Measurements from ENCODE around the gene RIBC2. TPM values are rescaled to one million over a fixed set of nuclear protein-coding genes. Genes with fewer than 3 reads are reported as not detected.
"Not testable (repeated sequence)": the region's sequence is repeated elsewhere in the genome, so short reads cannot be mapped to it uniquely, and the experiment has no call there.

The RIBC2 gene
- total RNA-seq, 1 donor from 2014 or later, result 13.5 TPM

- intact Hi-C loops (cut with micrococcal nuclease), result loop anchor here (10.0 kb wide), 1 partner anchor 107 kb away; no protein-coding TSS in a partner anchor
- H3K9me3 Mint-ChIP-seq; H3K27me3 Mint-ChIP-seq; H3K4me1 Mint-ChIP-seq; H3K4me3 Mint-ChIP-seq; DNase-seq; H3K36me3 Mint-ChIP-seq (ENCODE audit: low read depth); H3K27ac Mint-ChIP-seq: not testable (repeated sequence)
Observed at GRCh38 chr22:45447596-45447995, 34.1 kb downstream of the RIBC2 start.

- Mint-ChIP-seq H3K9me3 (no peaks in the 10 kb centered on the region), H3K4me3 (no peak overlapping the region), H3K4me1 (no peaks in the 10 kb centered on the region), H3K36me3 (ENCODE audit: low read depth) (no peaks in the 10 kb centered on the region), H3K27ac (no peak overlapping the region), H3K27me3 (peaks cover 2% of the 10 kb centered on the region)
- no peak for DNase-seq
- intact Hi-C loops (cut with micrococcal nuclease), result loop anchor here (10.0 kb wide), 1 partner anchor 106 kb away; no protein-coding TSS in a partner anchor
Observed at GRCh38 chr22:45448431-45448830, 34.9 kb downstream of the RIBC2 start.

GRCh38 chr22:45449442-45449841, 35.9 kb downstream of the RIBC2 start:
- not testable (repeated sequence) for H3K36me3 Mint-ChIP-seq (ENCODE audit: low read depth); DNase-seq; H3K4me3 Mint-ChIP-seq; H3K4me1 Mint-ChIP-seq; H3K9me3 Mint-ChIP-seq; H3K27me3 Mint-ChIP-seq; H3K27ac Mint-ChIP-seq
- intact Hi-C loops (cut with micrococcal nuclease), result loop anchor here (10.0 kb wide), 1 partner anchor 105 kb away; no protein-coding TSS in a partner anchor

GRCh38 chr22:45450101-45450785, 36.8 kb downstream of the RIBC2 start:
- DNase-seq, result no peak
- no peaks in the 10 kb centered on the region for H3K36me3 Mint-ChIP-seq (ENCODE audit: low read depth)
- H3K27ac Mint-ChIP-seq, result no peak overlapping the region
- H3K9me3 Mint-ChIP-seq, result no peaks in the 10 kb centered on the region
- H3K4me1 Mint-ChIP-seq, result no peaks in the 10 kb centered on the region
- intact Hi-C loops (cut with micrococcal nuclease), result no loop called here
- H3K27me3 Mint-ChIP-seq, result peaks cover 2% of the 10 kb centered on the region
- H3K4me3 Mint-ChIP-seq, result no peak overlapping the region

GRCh38 chr22:45450921-45451651, 37.6 kb downstream of the RIBC2 start:
- intact Hi-C loops (cut with micrococcal nuclease), result no loop called here
- peaks cover 2% of the 10 kb centered on the region for H3K27me3 Mint-ChIP-seq
- H3K9me3 Mint-ChIP-seq, result no peaks in the 10 kb centered on the region
- no peaks in the 10 kb centered on the region for H3K36me3 Mint-ChIP-seq (ENCODE audit: low read depth)
- H3K27ac Mint-ChIP-seq, result no peak overlapping the region
- H3K4me3 Mint-ChIP-seq, result no peak overlapping the region
- H3K4me1 Mint-ChIP-seq, result no peaks in the 10 kb centered on the region
- no peak for DNase-seq

GRCh38 chr22:45451972-45452371, 38.5 kb downstream of the RIBC2 start:
- Mint-ChIP-seq H3K4me1 (no peaks in the 10 kb centered on the region), H3K27ac (no peak overlapping the region), H3K36me3 (ENCODE audit: low read depth) (no peaks in the 10 kb centered on the region), H3K27me3 (peaks cover 2% of the 10 kb centered on the region), H3K4me3 (no peak overlapping the region), H3K9me3 (no peaks in the 10 kb centered on the region)
- DNase-seq, result no peak
- intact Hi-C loops (cut with micrococcal nuclease), result no loop called here

- peaks cover 2% of the 10 kb centered on the region for H3K27me3 Mint-ChIP-seq
- no peak overlapping the region for H3K4me3 Mint-ChIP-seq
- no peaks in the 10 kb centered on the region for H3K4me1 Mint-ChIP-seq
- no peaks in the 10 kb centered on the region for H3K36me3 Mint-ChIP-seq (ENCODE audit: low read depth)
- DNase-seq, result no peak
- no peak overlapping the region for H3K27ac Mint-ChIP-seq
- intact Hi-C loops (cut with micrococcal nuclease), result no loop called here
- no peaks in the 10 kb centered on the region for H3K9me3 Mint-ChIP-seq
Observed at GRCh38 chr22:45452565-45453379, 39.3 kb downstream of the RIBC2 start.

GRCh38 chr22:45453764-45454163, 40.3 kb downstream of the RIBC2 start:
- peaks cover 2% of the 10 kb centered on the region for H3K27me3 Mint-ChIP-seq
- no peaks in the 10 kb centered on the region for H3K9me3 Mint-ChIP-seq
- H3K27ac Mint-ChIP-seq, result no peak overlapping the region
- H3K36me3 Mint-ChIP-seq (ENCODE audit: low read depth), result no peaks in the 10 kb centered on the region
- no peak overlapping the region for H3K4me3 Mint-ChIP-seq
- intact Hi-C loops (cut with micrococcal nuclease), result no loop called here
- DNase-seq, result no peak
- H3K4me1 Mint-ChIP-seq, result no peaks in the 10 kb centered on the region

GRCh38 chr22:45454275-45454674, 40.8 kb downstream of the RIBC2 start:
- no peaks in the 10 kb centered on the region for H3K4me1 Mint-ChIP-seq
- no peak overlapping the region for H3K27ac Mint-ChIP-seq
- intact Hi-C loops (cut with micrococcal nuclease), result no loop called here
- H3K9me3 Mint-ChIP-seq, result no peaks in the 10 kb centered on the region
- peaks cover 2% of the 10 kb centered on the region for H3K27me3 Mint-ChIP-seq
- H3K36me3 Mint-ChIP-seq (ENCODE audit: low read depth), result no peaks in the 10 kb centered on the region
- H3K4me3 Mint-ChIP-seq, result no peak overlapping the region
- DNase-seq, result no peak

- intact Hi-C loops (cut with micrococcal nuclease), result no loop called here
- H3K27ac Mint-ChIP-seq, result no peak overlapping the region
- peaks cover 2% of the 10 kb centered on the region for H3K27me3 Mint-ChIP-seq
- H3K4me3 Mint-ChIP-seq, result no peak overlapping the region
- no peaks in the 10 kb centered on the region for H3K36me3 Mint-ChIP-seq (ENCODE audit: low read depth)
- H3K9me3 Mint-ChIP-seq, result no peaks in the 10 kb centered on the region
- no peaks in the 10 kb centered on the region for H3K4me1 Mint-ChIP-seq
- DNase-seq, result no peak
Observed at GRCh38 chr22:45455212-45455611, 41.7 kb downstream of the RIBC2 start.

- Mint-ChIP-seq H3K36me3 (ENCODE audit: low read depth) (no peaks in the 10 kb centered on the region), H3K27ac (no peak overlapping the region), H3K4me3 (no peak overlapping the region), H3K27me3 (peaks cover 2% of the 10 kb centered on the region), H3K4me1 (no peaks in the 10 kb centered on the region), H3K9me3 (no peaks in the 10 kb centered on the region)
- intact Hi-C loops (cut with micrococcal nuclease), result no loop called here
- DNase-seq, result no peak
Observed at GRCh38 chr22:45455621-45456020, 42.1 kb downstream of the RIBC2 start.

GRCh38 chr22:45456811-45457210, 43.3 kb downstream of the RIBC2 start:
- Mint-ChIP-seq H3K4me1 (no peaks in the 10 kb centered on the region), H3K9me3 (no peaks in the 10 kb centered on the region), H3K27ac (no peak overlapping the region), H3K4me3 (no peak overlapping the region), H3K27me3 (peaks cover 2% of the 10 kb centered on the region), H3K36me3 (ENCODE audit: low read depth) (no peaks in the 10 kb centered on the region)
- intact Hi-C loops (cut with micrococcal nuclease), result no loop called here
- no peak for DNase-seq

- Mint-ChIP-seq H3K36me3 (ENCODE audit: low read depth) (no peaks in the 10 kb centered on the region), H3K4me3 (no peak overlapping the region), H3K4me1 (no peaks in the 10 kb centered on the region), H3K9me3 (no peaks in the 10 kb centered on the region), H3K27me3 (no peaks in the 10 kb centered on the region), H3K27ac (no peak overlapping the region)
- intact Hi-C loops (cut with micrococcal nuclease), result no loop called here
- DNase-seq, result no peak
Observed at GRCh38 chr22:45458532-45458931, 45.0 kb downstream of the RIBC2 start.

GRCh38 chr22:45459235-45459634, 45.7 kb downstream of the RIBC2 start:
- H3K4me1 Mint-ChIP-seq, result no peaks in the 10 kb centered on the region
- peaks cover 1% of the 10 kb centered on the region for H3K9me3 Mint-ChIP-seq
- peaks cover under 1% of the 10 kb centered on the region for H3K27me3 Mint-ChIP-seq
- H3K4me3 Mint-ChIP-seq, result no peak overlapping the region
- intact Hi-C loops (cut with micrococcal nuclease), result no loop called here
- DNase-seq, result no peak
- H3K27ac Mint-ChIP-seq, result no peak overlapping the region
- H3K36me3 Mint-ChIP-seq (ENCODE audit: low read depth), result no peaks in the 10 kb centered on the region
